Measurements from ENCODE around the gene KRTAP10-5.

The KRTAP10-5 gene

GRCh38 chr21:44533121-44533890 is 47.1 kb downstream of the KRTAP10-5 start:
- no peak for FAIRE-seq
- no peak for DNase-seq (ENCODE audit: insufficient read length, low spot score)

DNA sequence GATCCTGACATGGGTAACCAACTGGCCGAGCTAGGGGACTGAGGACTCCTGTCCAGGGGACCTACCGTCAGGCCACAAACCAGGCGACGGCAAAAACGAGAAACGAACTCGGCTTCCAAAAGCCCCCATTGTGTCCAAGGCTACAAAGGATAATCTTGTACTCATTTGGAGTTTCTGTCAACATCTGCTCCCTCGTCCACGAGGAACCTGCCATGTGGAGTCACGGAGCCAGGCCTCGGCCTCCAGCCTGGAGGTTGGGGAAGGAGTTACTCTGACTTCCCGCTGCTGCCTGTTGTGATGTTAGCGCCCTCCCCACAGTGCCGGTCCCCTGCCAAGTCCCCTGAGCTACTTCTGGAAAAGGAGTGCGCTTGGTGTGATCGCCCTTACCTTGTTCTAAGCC is 47.7 kb downstream of the KRTAP10-5 start:
- no peak for DNase-seq (ENCODE audit: insufficient read length, low spot score)
- FAIRE-seq = no peak

- no peak for FAIRE-seq
- DNase-seq (ENCODE audit: insufficient read length, low spot score) = no peak
These were observed 48.5 kb downstream of the KRTAP10-5 start for GRCh38 chr21:44531606-44532564.

DNA sequence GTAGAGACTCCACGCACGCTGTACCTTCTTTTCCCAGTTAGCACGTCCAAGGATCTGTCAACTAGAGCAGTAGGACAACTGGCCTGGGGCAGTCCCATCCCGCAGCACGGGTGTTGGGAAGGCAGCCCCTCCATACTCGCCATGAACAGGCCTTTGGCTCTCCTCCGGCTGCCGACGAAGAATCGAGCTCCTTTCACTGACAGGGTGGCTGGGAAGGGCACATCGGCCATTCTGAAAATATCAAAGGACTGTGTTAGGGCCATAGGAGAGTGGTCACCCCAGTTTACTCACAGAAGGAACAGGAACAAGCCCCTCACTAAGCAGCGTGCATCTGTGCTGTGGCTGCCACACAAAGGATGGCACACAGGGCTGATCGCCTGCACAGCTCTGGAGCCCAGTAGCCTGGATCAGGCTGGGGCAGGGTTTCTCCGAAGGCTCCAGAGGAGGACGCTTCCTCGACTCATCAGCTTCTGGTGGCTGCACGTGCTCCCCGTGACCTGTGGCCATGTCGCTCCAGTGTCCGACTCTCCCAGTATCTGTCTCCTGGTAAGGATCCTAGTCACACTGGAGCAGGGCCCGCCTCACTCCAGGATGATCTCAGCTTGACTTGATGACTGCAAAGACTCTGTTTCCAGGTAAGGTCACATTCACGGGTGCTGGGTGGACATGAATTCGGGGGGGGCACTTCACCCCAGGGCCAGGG is 49.4 kb downstream of the KRTAP10-5 start:
- FAIRE-seq (no peak), DNase-seq (ENCODE audit: insufficient read length, low spot score) (no peak)

- DNase-seq (ENCODE audit: insufficient read length, low spot score) = no peak
- FAIRE-seq = no peak
These were observed 50.0 kb downstream of the KRTAP10-5 start for GRCh38 chr21:44530221-44530902.

DNA sequence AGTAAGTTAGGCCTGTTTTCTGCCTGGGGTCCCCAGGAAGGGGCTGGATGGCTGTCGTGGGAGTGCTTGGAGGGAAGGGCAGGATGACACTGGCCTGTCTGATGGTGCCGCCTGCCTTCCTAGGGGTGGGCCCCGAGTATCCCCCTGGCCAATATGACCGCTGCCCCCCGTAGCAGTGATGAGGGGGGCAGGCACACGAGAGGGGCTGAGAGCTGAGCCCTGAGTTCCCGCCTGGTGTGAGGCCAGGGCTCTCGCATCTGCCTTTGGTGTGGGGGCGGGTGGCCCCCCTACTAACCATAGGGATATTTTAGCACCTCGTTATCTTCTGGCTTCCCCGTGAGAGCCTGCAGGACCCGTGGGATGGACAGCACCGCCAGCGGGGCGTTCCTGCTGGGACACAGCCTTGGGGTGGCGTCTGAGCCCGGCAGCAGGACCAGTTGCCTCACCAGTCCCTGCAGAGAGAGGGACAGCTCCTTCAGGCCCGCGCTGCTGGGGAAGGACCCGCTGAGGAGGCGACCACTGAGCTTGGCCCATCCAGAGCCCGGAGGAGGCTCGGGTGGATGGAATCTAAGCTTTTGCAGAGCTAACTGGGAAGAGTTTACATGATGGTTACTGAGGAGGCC is 50.8 kb downstream of the KRTAP10-5 start:
- no peak for FAIRE-seq

More for the DNA sequence above, 50.8 kb downstream of the KRTAP10-5 start:
- no peak for DNase-seq (ENCODE audit: insufficient read length, low spot score)
